GM12801 (cell line): ENCODE data around the gene EHBP1.

Source experiments
- CTCF ChIP-seq: IDR thresholded peaks from one replicate; pipeline ENCODE4 v1.5.1; 2011; ENCODE audit warnings: control low read depth; ENCODE audit not compliant: insufficient read length; ENCODE audit errors: extremely low read depth

EHBP1 gene

GRCh38 chr2:62966991-62967390 is 261.5 kb downstream of the EHBP1 start:
- no peak for TF ChIP-seq CTCF

- no peak for TF ChIP-seq CTCF
These were observed 262.7 kb downstream of the EHBP1 start for GRCh38 chr2:62968168-62968567.

- no peak for TF ChIP-seq CTCF
These were observed 263.2 kb downstream of the EHBP1 start for GRCh38 chr2:62968668-62969067.

- no peak for TF ChIP-seq CTCF
These were observed 266.4 kb downstream of the EHBP1 start for GRCh38 chr2:62971936-62972335.

GRCh38 chr2:62972601-62973000 is 267.1 kb downstream of the EHBP1 start:
- TF ChIP-seq CTCF, result no peak

- no peak for TF ChIP-seq CTCF
These were observed 269.5 kb downstream of the EHBP1 start for GRCh38 chr2:62974999-62975398.

GRCh38 chr2:62991605-62992004 is 286.1 kb downstream of the EHBP1 start:
- TF ChIP-seq CTCF, result no peak

- no peak for TF ChIP-seq CTCF
These were observed 287.0 kb downstream of the EHBP1 start for GRCh38 chr2:62992561-62992960.
